Effector CD8-positive, alpha-beta T cell (primary cell): ENCODE measurements around the gene TNFSF12.
A peak's percentile ranks its signal among the peaks of the same experiment; 100 is the strongest.

Source experiments
- DNase-seq: peaks from one replicate; lab custom pipeline; 2025; lab: John Stamatoyannopoulos, UW

The TNFSF12 gene

GRCh38 chr17:7544911-7545310, 3.9 kb upstream of the TNFSF12 start:
- DNase-seq, result no peak

GRCh38 chr17:7549401-7550055, 670 bp downstream of the TNFSF12 start:
- DNase-seq, result no peak

GRCh38 chr17:7550344-7550743, 1.5 kb downstream of the TNFSF12 start:
- no peak for DNase-seq

DNA sequence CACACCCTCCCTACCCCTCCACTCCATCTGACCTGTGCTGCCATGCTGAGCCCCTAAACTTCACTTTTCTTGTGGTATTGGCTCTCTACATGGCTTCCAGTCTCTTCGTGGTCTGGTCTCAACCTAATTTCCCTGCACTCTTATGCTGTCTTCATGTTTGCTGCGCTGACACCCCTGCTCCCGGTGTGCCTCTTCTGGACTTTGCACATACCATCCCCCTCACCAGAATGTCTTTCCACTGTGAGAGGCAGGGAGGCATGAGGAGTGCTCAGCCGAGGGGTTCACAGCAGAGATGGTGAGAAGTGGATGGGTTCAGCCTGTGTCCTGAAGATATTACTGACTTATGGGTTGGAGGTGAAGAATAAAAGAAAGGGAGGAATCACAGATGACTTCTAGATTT, 2.5 kb downstream of the TNFSF12 start:
- no peak for DNase-seq

DNA sequence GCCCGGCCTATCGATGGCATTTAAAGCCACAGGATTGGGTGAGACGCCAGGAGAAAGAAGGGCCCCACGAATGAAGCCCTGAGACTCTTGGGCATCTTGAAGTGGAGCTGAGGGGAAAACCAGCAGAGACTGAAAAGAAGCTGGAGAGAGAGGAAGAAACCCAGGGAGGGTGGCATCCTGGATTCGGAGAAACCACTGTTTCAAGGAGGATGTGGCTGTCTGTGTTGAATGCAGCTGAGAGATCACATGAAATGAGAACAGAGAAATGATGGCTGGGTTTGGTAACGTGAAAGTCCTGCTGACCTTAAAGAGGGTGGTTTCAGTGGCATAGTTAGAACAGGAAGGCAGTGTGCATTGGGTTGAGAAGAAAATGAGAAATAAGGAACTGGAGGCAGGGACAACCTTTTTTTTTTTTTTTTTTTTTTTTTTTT, 3.8 kb downstream of the TNFSF12 start:
- no peak for DNase-seq

DNA sequence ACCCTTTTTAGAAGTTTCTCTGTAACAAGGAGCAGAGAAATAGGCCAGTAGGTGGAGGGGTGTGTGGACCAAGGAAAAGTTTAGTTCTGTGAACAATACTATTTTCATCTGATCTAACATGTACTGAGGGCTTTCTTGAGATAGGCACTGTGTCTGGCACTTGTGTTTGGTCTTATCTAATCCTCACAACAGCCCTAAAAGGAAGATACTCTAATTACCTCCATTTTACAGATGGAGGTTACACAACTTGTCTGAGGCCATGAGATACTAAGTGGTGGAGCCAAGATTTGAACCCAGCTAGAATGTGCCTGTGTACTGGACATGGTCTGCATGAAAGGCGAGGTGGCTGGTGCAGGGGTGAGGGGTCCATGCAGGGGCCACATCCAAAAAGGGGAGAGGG, 4.5 kb downstream of the TNFSF12 start:
- no peak for DNase-seq

DNA sequence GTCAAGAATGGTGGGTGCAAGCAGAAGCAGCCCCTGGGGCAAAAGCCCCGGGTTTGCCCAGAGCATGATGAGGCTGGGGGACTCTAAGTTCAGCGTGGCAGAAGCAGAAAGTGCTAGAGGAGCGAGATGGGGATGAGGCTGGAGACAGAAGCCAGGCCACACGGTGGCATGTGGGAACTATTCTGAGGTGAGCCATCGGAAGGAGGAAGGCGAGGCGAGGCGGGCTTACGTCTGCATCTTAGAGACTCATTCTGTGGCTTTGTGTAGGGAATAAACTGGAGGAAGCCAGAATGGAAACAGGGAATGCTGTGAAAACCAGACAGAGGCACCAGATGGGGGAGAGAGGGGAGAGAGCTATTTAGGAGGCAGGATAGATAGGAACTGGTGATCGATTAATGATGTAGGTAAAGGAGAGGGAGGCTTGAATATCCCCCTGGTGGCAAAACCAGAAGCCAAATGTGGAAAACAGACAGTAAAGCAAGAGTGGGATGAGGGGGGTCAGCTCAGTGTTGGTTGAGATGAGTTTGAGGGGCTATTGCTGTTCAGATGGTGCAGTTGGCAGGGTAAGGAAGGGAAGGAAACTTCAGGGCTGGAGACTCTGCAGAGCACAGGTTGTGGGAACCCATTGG, 6.6 kb downstream of the TNFSF12 start:
- DNase-seq, result no peak

DNA sequence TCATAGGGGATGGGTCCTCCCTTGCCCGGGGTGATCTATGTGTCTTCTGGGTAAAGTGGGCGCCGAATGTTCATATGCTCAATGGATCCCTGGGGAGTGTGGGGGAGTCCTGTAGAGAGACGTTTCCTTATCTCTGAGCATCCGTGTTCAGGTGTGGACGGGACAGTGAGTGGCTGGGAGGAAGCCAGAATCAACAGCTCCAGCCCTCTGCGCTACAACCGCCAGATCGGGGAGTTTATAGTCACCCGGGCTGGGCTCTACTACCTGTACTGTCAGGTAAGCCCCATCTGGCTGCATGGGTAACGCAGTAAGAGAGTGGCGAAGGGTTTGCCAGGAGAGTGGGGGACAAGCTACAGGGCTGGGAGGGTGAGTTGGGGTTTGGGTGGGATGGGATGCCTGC, 7.8 kb downstream of the TNFSF12 start:
- no peak for DNase-seq

GRCh38 chr17:7557147-7557764, 8.4 kb downstream of the TNFSF12 start:
- no peak for DNase-seq

GRCh38 chr17:7557775-7558543, 9.1 kb downstream of the TNFSF12 start:
- DNase-seq, result no peak

GRCh38 chr17:7558544-7559319, 9.9 kb downstream of the TNFSF12 start, which contains the start of gene TNFSF13:
Gene TNFSF13, plus strand, starts transcription at chr17:7558750. Its CDS starts 290 bp downstream, at chr17:7559040.
- no peak for DNase-seq

DNA sequence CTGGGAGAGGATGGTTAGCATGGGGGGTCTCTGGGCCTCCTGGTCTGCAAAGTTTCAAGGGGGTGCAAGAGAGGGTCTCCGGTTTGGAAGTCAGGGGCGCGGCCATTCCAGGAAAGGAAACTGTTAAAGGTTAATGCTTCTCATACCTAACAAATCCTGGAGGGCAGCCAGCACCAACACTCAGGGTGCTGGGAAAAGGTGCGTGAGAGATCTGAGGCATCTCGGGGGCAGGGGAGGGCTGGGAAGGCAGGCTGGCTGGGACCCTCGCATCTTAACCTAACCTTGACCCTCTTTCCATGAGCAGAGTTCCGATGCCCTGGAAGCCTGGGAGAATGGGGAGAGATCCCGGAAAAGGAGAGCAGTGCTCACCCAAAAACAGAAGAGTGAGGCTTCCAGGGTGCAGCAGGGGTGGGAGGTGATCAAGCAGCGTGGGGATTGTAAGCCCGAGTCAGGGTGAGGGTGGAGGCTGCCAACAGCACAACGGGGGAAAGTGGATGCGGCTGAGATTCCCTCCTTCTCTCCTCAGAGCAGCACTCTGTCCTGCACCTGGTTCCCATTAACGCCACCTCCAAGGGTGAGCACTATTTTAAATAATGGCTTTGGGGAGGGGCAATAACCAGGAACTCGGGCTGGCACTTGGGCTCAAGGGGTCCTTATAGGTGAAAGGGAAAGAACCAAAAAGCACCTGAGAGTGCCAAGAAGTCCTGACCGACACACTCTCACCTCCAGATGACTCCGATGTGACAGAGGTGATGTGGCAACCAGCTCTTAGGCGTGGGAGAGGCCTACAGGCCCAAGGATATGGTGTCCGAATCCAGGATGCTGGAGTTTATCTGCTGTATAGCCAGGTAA, 10.7 kb downstream of the TNFSF12 start:
- no peak for DNase-seq

GRCh38 chr17:7560172-7561027, 11.5 kb downstream of the TNFSF12 start:
- peak; percentile 23 for DNase-seq

DNA sequence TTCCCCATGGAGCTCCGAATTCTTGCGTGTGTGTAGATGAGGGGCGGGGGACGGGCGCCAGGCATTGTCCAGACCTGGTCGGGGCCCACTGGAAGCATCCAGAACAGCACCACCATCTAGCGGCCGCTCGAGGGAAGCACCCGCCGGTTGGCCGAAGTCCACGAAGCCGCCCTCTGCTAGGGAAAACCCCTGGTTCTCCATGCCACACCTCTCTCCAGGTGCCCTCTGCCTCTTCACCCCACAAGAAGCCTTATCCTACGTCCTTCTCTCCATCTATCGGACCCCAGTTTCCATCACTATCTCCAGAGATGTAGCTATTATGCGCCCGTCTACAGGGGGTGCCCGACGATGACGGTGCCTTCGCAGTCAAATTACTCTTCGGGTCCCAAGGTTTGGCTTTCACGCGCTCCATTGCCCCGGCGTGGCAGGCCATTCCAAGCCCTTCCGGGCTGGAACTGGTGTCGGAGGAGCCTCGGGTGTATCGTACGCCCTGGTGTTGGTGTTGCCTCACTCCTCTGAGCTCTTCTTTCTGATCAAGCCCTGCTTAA, 12.2 kb downstream of the TNFSF12 start:
- DNase-seq, result peak; percentile 72

DNA sequence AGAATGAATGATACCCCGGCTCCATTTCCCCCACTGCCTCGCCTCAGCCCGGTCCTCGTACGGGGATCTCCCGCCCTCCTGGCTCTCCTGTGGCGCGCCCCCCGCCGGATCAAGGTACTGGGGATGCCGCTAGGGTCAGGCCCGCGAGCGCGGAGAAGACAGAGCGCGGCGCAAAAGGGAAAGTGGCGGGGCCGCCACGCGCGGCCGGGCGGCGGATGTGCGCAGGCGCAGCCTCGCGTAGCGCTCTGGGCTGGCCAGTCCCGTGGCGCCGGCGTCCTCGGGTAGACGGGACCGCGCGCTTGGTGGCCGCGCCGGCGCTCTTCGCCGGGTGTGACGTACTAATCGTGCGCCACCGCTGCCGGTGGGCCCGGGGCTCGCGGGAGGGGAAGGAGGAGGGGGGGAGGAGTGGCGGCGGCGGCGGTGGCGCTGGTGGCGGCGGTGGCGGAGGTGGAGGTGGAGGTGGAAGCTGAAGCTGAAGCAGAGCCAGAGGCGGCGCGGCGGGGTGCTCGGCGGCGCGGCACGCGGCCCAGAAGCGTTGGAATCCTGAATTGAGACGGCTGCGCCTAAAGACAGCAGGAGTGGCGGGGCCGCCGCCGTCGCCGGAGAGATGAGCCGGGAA, 12.8 kb downstream of the TNFSF12 start, which contains the start of gene SENP3:
TSS of gene SENP3 (plus strand) at position 331 of the 619 bp plus-strand sequence. CDS start 1,158 bp downstream, outside the sequence.
- peak; percentile 83 for DNase-seq

GRCh38 chr17:7562208-7562605, 13.3 kb downstream of the TNFSF12 start:
- no peak for DNase-seq

DNA sequence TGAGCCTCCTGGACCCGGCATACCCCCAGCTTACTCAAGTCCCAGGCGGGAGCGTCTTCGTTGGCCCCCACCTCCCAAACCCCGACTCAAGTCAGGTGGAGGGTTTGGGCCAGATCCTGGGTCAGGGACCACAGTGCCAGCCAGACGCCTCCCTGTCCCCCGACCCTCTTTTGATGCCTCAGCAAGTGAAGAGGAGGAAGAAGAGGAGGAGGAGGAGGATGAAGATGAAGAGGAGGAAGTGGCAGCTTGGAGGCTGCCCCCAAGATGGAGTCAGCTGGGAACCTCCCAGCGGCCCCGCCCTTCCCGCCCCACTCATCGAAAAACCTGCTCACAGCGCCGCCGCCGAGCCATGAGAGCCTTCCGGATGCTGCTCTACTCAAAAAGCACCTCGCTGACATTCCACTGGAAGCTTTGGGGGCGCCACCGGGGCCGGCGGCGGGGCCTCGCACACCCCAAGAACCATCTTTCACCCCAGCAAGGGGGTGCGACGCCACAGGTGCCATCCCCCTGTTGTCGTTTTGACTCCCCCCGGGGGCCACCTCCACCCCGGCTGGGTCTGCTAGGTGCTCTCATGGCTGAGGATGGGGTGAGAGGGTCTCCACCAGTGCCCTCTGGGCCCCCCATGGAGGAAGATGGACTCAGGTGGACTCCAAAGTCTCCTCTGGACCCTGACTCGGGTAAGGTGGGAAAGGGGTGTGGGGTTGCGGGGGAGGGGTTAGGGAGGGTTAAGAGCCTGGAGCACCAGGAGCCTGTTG, 14.4 kb downstream of the TNFSF12 start:
- no peak for DNase-seq

- no peak for DNase-seq
These were observed 20.7 kb downstream of the TNFSF12 start for GRCh38 chr17:7569571-7569970.
